ENCODE measurements around the gene CDK11B.

Gene CDK11B

DNA sequence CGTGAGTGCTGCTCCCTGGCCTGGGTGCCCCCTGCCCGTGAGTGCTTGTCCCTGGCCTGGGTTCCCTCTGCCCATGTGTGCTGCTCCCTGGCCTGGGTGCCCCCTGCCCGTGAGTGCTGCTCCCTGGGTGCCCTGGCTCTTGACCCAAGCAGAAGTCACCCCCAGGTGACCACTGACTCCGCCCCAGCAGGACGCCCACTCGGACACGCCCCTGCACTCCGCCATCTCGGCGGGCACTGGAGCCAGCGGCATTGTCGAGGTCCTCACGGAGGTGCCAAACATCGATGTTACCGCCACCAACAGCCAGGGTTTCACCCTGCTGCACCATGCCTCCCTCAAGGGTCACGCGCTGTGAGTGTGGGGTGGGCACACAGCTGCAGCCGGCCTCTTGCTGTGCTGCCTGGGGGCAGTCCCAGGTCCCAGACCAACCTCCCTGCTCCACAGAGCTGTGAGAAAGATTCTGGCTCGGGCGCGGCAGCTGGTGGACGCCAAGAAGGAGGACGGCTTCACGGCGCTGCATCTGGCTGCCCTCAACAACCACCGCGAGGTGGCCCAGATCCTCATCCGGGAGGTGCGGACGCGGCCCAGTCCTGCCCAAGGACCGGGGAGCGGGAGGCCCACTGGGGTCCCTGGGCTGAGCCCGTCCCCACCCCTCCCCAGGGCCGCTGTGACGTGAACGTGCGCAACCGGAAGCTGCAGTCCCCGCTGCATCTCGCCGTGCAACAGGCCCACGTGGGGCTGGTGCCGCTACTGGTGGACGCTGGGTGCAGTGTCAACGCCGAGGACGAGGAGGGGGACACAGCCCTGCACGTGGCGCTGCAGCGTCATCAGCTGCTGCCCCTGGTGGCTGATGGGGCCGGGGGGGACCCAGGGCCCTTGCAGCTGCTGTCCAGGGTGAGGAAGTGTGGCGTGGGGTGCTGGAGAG is 30.7 kb downstream of the CDK11B start:
- DNase-seq (ENCODE audit: low read depth in 2 of 2) = no peak

DNA sequence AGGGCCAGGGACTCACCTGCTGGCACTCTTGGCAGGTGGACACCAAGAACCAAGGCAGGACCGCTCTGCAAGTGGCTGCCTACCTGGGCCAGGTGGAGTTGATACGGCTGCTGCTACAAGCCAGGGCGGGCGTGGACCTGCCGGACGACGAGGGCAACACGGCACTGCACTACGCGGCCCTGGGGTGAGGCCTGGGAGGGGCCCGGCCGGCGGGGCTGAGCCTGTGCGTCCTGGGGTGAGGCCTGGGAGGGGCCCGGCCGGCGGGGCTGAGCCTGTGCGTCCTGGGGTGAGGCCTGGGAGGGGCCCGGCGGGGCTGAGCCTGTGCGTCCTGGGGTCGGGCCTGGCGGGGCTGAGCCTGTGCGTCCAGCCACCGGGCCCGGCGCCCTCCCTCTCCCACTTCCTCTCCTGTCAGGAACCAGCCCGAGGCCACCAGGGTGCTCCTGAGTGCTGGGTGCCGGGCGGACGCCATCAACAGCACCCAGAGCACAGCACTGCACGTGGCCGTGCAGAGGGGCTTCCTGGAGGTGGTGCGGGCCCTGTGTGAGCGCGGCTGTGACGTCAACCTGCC is 31.5 kb downstream of the CDK11B start:
- DNase-seq (ENCODE audit: low read depth in 2 of 2) = no peak

DNA sequence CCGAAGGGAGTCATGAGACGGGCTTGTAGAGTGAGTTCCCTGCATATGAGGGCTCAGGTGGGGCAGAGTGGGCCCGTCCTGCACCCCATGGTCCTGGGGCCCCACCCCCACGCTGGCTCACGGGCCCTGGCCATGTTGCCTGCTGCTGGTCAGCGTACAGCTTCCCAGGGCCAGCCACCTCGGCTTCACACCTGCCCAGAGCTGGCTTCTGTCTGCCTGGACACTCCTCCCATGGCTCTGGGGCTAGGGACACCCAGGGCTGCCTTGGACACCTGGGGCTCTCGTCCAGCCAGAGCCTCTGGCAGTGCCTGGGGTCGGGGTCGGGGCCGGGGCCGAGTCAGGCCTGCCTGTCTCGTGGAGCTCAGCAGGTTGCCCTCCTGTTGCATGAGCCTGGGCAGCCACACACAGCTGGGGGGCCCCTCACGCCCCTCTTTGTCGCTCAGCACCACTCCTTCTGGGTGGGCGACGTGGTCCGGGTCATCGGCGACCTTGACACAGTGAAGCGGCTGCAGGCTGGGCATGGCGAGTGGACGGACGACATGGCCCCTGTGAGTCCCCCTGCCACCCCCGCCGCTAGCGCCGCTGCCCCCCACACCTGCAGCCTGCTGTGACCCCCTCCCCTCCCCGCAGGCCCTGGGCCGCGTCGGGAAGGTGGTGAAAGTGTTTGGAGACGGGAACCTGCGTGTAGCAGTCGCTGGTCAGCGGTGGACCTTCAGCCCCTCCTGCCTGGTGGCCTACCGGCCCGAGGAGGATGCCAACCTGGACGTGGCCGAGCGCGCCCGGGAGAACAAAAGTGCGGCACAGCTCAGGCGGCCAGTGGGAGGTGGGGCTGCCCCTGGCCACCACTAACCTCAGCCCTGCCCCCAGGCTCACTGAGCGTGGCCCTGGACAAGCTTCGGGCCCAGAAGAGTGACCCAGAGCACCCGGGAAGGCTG is 32.3 kb downstream of the CDK11B start:
- DNase-seq (ENCODE audit: low read depth in 2 of 2) = no peak

DNA sequence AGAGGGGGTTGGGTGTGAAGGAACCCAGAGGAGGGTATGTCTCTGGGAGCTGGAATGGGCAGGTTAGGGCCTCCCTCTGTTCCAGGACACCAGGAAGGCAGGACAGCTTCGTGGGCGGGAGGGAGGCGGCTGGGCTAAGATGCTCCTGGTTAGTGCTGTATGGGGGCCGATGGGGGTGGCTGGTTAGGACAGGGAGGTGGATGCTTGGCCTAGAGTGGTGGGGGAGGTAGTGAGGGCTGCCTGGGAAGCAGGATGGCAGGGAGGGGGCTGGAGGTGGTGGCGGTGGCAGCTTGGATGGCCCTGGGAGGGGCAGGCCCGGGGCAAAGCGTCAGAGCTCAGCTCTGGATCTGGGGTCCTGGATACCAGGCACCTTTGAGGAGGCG is 33.0 kb downstream of the CDK11B start:
- DNase-seq (ENCODE audit: low read depth in 2 of 2) = no peak

DNA sequence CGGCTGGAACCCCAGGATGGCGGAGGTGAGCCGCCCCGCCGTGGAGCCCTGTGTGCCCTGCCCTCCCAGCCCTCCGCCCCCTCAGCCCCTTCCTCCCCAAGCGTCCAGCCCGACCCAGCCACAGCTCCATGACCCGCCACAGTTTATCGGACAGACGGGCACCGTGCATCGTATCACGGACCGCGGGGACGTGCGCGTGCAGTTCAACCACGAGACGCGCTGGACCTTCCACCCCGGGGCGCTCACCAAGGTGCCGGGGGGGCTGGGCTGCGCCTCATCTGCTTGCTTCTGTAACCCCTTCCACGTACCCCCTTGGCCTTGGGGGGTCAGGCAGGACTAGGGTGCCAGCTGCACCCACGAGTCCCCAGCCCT is 33.4 kb downstream of the CDK11B start:
- DNase-seq (ENCODE audit: low read depth in 2 of 2) = no peak

DNA sequence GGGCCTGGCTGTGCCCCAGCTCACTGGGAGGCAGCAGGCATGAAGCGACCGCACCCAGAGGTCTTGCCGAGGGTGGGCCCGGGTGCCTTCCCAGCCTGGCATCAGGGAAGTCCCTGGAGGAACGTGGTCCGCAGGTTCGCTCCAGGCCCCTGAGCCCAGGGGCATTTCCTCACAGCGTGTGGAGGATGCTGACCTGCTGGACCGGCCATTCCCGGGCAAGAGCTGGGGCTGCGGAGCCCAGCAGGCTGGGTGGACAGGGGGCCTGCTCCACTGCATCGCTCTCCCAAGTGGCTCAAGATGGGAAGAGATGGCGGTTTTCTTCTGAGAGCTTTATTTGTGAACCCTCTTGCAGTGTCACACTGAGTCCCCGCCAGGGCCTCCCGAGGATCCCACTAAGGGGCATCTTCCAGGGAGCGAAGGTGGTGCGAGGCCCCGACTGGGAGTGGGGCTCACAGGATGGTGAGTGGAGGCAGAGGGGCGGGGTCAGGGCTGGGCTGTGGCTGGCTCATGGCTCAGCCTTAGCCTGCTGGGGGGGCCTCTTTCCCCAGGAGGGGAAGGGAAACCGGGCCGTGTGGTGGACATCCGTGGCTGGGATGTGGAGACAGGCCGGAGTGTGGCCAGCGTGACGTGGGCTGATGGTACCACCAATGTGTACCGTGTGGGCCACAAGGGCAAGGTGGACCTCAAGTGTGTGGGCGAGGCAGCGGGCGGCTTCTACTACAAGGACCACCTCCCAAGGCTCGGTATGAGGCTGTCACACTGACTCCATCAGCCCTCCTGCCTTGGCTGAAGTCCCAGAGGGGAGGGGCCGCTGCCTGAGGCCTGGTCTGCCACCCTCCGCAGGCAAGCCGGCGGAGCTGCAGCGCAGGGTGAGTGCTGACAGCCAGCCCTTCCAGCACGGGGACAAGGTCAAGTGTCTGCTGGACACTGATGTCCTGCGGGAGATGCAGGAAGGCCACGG is 34.1 kb downstream of the CDK11B start:
- no peak for DNase-seq (ENCODE audit: low read depth in 2 of 2)

DNA sequence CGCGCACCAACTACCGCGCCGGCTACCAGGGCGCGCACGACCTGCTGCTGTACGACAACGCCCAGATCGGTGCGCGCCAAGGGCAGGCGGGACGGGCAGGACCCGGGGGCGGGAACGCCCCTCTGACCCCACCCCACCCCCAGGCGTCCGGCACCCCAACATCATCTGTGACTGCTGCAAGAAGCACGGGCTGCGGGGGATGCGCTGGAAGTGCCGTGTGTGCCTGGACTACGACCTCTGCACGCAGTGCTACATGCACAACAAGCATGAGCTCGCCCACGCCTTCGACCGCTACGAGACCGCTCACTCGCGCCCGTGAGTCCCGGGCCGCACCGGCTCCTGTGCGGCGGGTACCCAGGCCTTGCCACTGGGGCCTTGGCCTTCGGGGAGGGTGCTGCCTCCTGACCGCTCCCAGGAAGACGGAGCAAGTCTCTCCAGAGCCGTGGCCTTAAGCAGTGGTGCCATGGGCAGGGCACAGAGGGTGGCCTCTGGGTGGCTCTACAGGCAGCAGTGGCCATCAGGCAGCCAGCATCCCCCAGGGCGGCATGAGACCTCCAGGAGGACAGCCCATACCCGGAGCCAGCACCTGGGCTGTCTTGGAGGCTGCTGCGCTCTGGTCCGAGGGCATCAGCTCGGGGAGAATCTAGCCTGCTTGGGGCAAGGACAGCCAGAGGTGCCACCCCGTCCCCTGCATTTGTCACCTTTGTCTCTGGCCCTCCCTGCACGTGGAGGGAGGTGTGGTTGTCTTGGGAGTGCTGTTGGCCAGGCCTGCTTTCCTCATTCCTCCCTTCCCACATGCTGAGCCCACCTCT is 35.0 kb downstream of the CDK11B start:
- DNase-seq (ENCODE audit: low read depth in 2 of 2) = no peak

DNA sequence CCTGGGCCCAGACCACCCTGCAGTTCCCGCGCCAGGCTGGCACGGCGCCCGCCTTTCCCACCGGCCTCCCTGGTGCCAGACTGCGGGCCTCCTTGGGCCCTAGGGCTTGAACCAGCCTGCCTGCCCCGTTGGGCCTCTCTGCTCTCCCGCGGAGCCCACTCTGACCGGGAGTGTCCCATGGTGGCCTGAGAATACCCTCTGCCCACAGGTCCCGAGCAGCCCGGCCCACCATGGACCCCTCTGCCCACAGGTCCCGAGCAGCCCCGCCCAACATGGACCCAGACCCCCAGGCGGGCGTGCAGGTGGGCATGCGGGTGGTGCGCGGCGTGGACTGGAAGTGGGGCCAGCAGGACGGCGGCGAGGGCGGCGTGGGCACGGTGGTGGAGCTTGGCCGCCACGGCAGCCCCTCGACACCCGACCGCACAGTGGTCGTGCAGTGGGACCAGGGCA is 35.6 kb downstream of the CDK11B start:
- DNase-seq (ENCODE audit: low read depth in 2 of 2) = no peak

DNA sequence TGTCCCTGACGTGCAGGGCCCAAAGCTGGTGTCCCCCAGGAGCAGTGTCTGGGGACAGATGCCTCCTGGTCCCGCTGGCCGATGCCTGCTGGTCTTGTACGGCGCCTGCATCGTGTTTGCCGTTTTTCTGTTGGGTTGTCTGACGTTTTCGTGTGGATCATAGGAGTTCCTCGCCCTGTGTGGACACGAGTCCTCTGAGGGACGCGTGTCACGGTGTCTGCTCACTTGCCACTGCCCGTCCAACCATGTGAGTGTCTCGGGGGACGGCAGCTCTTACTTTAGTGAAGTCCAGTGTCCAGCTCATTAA is 36.1 kb downstream of the CDK11B start:
- DNase-seq (ENCODE audit: low read depth in 2 of 2) = no peak

DNA sequence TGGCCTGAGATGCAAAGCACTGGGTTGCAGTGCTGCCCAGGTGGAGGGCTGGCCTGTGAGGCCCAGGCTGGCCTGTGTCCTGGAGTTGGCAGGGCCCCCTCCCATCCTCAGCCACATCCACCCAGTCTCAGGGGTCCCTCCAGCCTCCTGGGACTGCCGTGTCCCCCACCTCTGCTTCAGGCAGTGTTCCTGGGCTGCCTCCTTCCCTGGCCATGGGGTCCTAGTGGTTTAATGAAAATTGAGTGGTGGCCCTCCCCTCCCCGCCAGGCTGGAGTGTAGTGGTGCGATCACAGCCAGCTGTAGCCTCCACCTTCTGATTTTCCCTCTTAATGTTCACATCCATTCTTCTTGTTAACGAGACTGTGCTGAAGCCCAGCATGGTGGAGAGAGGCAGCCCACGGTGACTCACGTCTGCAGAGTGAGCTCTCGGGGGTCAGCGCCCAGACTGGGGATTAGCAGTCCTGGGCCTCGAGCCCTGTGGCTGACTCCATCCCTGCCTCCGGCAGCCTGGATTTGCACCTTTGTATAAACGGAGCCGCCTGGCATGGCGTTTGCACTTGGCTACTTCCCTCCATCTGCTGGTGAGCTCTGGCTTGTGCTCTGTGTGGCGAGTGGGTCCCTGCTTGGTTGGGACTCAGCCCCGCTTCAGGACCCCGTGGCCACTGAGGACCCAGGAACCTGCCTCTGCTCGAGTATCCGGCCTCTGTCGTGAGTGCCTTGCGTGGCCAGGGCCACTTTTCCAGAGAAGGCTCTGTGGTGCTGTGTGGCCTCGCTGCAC is 36.6 kb downstream of the CDK11B start:
- DNase-seq (ENCODE audit: low read depth in 2 of 2) = no peak

DNA sequence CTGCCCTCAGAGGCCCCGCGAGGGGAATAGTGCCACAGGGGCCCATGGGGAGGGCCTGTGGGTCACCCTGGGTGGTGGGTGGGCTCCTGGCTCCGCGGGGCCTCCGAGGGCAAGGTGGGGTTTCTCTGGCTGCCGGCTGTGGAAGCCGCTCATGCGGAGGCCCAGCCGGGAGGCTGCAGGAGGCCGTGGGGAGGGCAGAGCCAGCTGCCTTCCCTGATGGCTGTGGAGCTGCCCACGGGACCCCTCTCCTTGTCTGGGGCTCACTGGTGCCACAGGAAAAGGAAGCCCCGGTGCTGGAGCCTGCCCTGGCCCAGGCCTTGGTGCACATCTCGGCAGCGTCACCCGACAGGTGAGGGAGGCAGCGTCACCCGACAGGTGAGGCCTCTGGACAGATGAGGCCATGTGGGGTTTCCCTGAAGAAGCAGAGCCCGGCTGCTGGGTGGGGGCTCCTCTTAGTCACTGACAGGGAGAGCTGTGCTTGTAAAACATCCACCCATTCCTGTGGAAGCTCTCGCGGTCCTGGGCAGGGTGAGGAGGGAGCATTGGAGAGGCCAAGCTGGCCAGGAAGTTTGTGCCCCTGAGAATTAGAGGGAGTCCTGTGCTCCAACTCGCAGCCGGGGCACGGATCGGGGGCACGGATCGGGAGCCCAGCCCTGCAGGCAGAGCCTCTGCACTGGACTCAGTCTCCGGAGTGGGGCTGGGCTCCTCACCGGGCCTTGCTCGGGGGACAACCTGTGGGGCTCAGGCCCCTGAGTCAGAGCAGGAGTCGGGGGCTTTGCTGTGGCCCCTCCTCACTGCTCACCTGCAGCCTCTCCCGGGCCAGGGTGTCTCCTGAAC is 37.4 kb downstream of the CDK11B start:
- DNase-seq (ENCODE audit: low read depth in 2 of 2) = no peak

DNA sequence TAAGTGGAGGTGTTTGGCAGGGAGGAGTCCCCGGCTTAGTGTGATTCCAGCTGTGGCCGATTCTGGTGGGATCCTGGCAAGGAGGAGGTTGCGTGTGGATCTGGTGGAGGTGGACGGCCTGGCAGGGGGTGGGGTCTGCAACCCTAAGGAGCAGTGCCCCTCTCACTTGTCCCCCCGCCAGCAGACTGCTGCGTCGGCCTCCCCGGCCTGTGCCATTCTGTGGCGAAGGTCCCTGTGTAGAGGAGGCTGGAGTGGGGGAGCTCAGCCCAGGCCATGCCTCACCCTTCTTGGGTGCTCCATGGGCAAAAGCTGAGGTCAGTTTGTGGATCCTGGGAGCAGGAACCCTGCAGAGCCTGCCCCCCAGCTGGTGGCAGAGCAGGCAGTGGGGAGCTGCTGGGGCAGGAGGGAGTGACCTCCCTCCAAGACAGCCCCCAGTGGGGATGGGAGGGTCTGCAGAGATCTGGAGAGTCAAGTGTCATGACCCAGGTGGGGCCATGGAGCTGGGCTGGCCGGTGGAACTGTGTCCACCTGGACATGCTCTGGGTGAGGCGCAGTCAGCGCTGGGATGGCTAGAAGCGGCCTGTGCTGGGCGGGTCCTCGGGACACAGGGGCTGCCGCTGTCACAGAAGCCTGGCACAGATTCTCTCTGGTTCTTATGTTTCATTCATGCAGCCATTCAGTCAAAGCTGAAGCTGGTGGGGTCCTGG is 38.2 kb downstream of the CDK11B start:
- DNase-seq (ENCODE audit: low read depth in 2 of 2) = no peak

DNA sequence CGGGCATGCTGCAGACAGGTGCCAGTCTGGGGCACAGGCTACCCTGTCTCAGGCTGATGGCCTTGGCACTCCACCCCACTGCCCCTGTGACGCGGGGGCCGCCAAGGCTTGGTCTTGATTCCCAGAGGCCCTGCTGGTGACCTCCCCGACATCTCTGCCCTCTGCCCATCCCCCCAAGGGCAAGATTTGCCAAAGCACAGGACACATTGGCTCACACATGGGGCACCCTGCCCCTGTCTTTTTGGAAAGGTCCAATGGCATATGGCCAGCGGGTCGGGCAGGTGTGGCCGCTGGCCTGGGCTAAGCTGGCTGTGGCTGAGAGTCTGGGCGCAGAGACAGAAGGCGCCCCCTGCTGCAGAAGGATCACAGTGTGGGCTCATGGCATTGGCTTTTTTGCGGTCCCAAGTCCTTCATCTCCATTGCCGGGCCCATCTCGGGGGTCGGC is 38.9 kb downstream of the CDK11B start:
- no peak for DNase-seq (ENCODE audit: low read depth in 2 of 2)

DNA sequence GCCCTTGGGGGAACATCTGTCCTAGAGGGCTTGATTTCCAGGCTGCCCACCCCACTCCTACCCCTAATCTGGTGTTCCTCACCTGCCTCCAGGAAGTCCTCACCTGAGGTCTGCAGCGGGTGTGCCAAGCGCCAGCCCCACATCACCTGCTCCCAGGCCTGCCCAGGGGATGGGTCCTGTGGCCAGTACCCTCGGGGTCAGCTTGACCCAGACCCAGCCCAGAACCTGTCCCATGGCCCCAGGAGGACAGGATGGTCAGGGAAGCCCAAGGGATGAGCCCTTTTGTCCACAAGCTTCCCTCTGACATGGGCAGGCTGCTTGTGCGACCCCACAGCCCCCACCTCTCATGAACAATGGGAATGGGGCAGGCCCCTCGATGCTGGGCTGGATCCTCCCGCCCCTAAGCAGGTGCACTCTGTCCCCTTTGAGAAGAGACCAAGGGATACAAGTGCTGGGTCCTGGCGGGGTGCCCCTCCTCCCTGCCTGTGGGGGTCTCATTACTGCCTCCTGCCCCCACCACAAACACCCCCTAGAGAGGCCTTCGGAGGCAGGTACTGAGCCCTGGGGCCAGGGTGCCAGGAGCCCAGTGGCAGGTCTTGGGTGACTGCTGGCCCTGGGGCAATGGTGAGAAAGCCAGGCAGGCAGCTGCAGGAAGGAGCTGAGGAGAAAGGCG is 40.3 kb downstream of the CDK11B start:
- no peak for DNase-seq (ENCODE audit: low read depth in 2 of 2)

DNA sequence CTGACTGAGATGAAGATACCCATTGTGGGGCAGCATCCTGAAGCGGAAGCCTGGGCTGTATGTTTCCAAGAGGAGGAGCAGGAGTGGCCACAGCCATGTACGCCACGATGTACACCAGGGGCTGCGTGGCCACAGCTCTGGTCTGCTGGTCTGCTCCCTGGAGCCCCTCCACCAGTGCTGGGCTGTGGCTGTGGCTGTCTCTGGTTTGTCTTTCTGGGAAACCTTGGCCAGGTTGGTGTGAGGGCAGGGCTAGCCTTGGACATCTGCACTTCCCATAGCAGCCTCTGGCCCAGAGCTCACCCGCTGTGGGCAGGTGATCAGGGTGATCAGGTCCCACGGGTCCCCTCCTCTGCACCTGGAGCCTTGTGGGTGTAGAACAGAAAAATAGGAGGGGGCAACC is 40.9 kb downstream of the CDK11B start:
- DNase-seq (ENCODE audit: low read depth in 2 of 2) = no peak

DNA sequence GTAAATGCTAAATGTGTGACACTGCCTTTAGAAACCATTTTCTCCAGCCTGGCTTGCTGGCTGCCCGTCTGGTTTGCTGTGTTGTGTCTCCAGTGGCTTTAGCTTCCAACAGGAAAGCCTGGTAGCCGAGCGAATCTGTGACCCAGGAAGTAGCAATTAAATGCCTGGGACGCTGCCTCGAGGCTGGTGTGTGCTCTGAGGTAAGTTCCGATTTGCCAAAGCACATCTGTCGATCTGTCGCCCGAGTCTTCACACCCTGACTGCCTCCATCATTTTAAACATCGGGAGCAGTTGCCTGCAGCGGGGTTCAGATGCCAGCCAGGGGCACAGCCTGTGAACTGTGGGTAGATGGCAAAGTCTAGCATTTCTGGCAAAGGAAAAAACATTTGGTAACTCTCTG is 41.3 kb downstream of the CDK11B start:
- no peak for DNase-seq (ENCODE audit: low read depth in 2 of 2)

DNA sequence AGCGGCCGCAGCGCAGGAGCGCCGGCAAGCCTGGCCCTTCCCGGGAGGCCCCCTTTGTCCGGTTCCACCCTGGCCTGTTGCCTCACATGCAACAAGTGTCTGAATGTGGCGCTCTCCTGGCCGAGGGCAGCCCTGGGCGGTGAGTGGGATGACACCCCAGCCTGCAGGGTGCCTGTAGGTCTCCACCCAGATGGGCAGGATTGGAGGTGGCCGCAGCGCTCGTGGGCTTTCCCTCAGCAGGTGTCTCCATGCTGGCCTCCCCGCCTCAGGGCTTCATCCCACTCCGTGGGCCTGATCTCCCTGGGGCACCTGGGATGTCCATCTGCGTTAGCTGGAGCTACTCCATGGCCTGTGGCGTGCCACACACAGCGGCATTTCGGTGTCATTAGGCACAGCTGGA is 42.0 kb downstream of the CDK11B start:
- no peak for DNase-seq (ENCODE audit: low read depth in 2 of 2)
